SK-N-SH treated with all-trans-retinoic acid at 6 μM for 48 hours (cell line): Measurements from ENCODE around the gene CHAC1.
A peak's percentile ranks its signal among the peaks of the same experiment; 100 is the strongest.

ENCODE experiments used
- ATAC-seq: fragments of 200-7000 bp; cut with Tn5 transposase; 3 replicates; pipeline ENCODE4 v1.9.1; 2020; ENCODE audit warnings: mild to moderate bottlenecking, moderate library complexity
- ARNTL ChIP-seq: fragments of 450-650 bp; formaldehyde crosslinking; IDR thresholded peaks from 2 replicates; pipeline ENCODE4 v1.5.0; 2020; ENCODE audit warnings: low read depth, mild to moderate bottlenecking, moderate library complexity, borderline replicate concordance
- BACH2 ChIP-seq: fragments of 250-450 bp; sonication (Bioruptor Pico); IDR thresholded peaks from 2 replicates; pipeline ENCODE4 v1.9.0; 2021; ENCODE audit warnings: mild to moderate bottlenecking, borderline replicate concordance
- CSDC2 ChIP-seq: fragments of 250-450 bp; sonication (Bioruptor Pico); IDR thresholded peaks from 2 replicates; pipeline ENCODE4 v1.5.0; 2020; ENCODE audit warnings: mild to moderate bottlenecking, moderate library complexity
- CSRNP3 ChIP-seq: fragments of 250-450 bp; sonication (Bioruptor Pico); IDR thresholded peaks from 2 replicates; pipeline ENCODE4 v1.5.1; 2021; ENCODE audit warnings: mild to moderate bottlenecking, moderate library complexity
- ESRRG ChIP-seq: fragments of 250-450 bp; sonication (Bioruptor Pico); IDR thresholded peaks from 2 replicates; pipeline ENCODE4 v1.6.1; 2021; ENCODE audit warnings: mild to moderate bottlenecking
- GLIS3 ChIP-seq: fragments of 250-450 bp; sonication (Bioruptor Pico); IDR thresholded peaks from 2 replicates; pipeline ENCODE4 v1.5.0; 2020; ENCODE audit warnings: mild to moderate bottlenecking, moderate library complexity
- OSR1 ChIP-seq: fragments of 250-450 bp; sonication (Bioruptor Pico); IDR thresholded peaks from 2 replicates; pipeline ENCODE4 v1.8.0; 2022; ENCODE audit warnings: moderate library complexity, mild to moderate bottlenecking, inconsistent platforms
- PPARA ChIP-seq: fragments of 250-450 bp; sonication (Bioruptor Pico); IDR thresholded peaks from 2 replicates; pipeline ENCODE4 v1.5.0; 2020; ENCODE audit warnings: mild to moderate bottlenecking, borderline replicate concordance
- RARB ChIP-seq: fragments of 250-450 bp; sonication (Bioruptor Pico); IDR thresholded peaks from 2 replicates; pipeline ENCODE4 v1.8.0; 2021; ENCODE audit warnings: mild to moderate bottlenecking, moderate library complexity
- SNAI2 ChIP-seq: fragments of 250-450 bp; sonication (Bioruptor Pico); IDR thresholded peaks from 2 replicates; pipeline ENCODE4 v1.5.0; 2020; ENCODE audit warnings: mild to moderate bottlenecking, moderate library complexity
- TCF4 ChIP-seq: fragments of 250-450 bp; sonication (Bioruptor Pico); IDR thresholded peaks from 2 replicates; pipeline ENCODE4 v1.8.0; 2021; ENCODE audit warnings: mild to moderate bottlenecking, moderate library complexity, borderline replicate concordance
- TOX ChIP-seq: fragments of 250-450 bp; sonication (Bioruptor Pico); IDR thresholded peaks from 2 replicates; pipeline ENCODE4 v1.8.0; 2021; ENCODE audit warnings: mild to moderate bottlenecking, moderate library complexity, borderline replicate concordance
- ZC3H10 ChIP-seq: fragments of 250-450 bp; sonication (Bioruptor Pico); IDR thresholded peaks from 2 replicates; pipeline ENCODE4 v1.5.1; 2021; ENCODE audit warnings: mild to moderate bottlenecking, moderate library complexity
- ZFP3 ChIP-seq: fragments of 250-450 bp; sonication (Bioruptor Pico); IDR thresholded peaks from 2 replicates; pipeline ENCODE4 v1.5.0; 2020; ENCODE audit warnings: mild to moderate bottlenecking, moderate library complexity
- ZNF70 ChIP-seq: fragments of 450-650 bp; formaldehyde crosslinking; IDR thresholded peaks from 2 replicates; pipeline ENCODE4 v1.5.0; 2020; ENCODE audit warnings: mild to moderate bottlenecking, moderate library complexity
- ZNF8 ChIP-seq: fragments of 450-650 bp; formaldehyde crosslinking; IDR thresholded peaks from 2 replicates; pipeline ENCODE4 v1.5.0; 2020; ENCODE audit warnings: mild to moderate bottlenecking, moderate library complexity
- TF ChIP-seq, protein P1 (sequence below): fragments of 250-450 bp; sonication (Bioruptor Pico); IDR thresholded peaks from 2 replicates; pipeline ENCODE4 v1.8.0; 2021; ENCODE audit warnings: low read depth, mild to moderate bottlenecking, moderate library complexity, borderline replicate concordance
- TF ChIP-seq, protein P2 (sequence below): fragments of 250-450 bp; sonication (Bioruptor Pico); IDR thresholded peaks from 2 replicates; pipeline ENCODE4 v1.5.0; 2020; ENCODE audit warnings: mild to moderate bottlenecking, moderate library complexity
- TF ChIP-seq, protein P3 (sequence below): fragments of 250-450 bp; sonication (Bioruptor Pico); IDR thresholded peaks from 2 replicates; pipeline ENCODE4 v1.5.1; 2020; ENCODE audit warnings: low read depth, mild to moderate bottlenecking, moderate library complexity
- TF ChIP-seq, protein P4 (sequence below): fragments of 250-450 bp; sonication (Bioruptor Pico); IDR thresholded peaks from 2 replicates; pipeline ENCODE4 v1.8.0; 2020; ENCODE audit warnings: mild to moderate bottlenecking, moderate library complexity, borderline replicate concordance

Gene CHAC1

GRCh38 chr15:40940296-40940801, 12.9 kb upstream of the CHAC1 start:
- TF ChIP-seq ZNF70 (no peak), CSDC2 (no peak), ARNTL (CRISPR knock-in tag) (no peak), PPARA (CRISPR knock-in tag) (no peak), TCF4 (CRISPR knock-in tag) (no peak), BACH2 (no peak), ESRRG (CRISPR knock-in tag) (no peak), ZNF8 (no peak), CSRNP3 (CRISPR knock-in tag) (no peak), GLIS3 (CRISPR knock-in tag) (no peak)
- TF ChIP-seq, protein P1, sequence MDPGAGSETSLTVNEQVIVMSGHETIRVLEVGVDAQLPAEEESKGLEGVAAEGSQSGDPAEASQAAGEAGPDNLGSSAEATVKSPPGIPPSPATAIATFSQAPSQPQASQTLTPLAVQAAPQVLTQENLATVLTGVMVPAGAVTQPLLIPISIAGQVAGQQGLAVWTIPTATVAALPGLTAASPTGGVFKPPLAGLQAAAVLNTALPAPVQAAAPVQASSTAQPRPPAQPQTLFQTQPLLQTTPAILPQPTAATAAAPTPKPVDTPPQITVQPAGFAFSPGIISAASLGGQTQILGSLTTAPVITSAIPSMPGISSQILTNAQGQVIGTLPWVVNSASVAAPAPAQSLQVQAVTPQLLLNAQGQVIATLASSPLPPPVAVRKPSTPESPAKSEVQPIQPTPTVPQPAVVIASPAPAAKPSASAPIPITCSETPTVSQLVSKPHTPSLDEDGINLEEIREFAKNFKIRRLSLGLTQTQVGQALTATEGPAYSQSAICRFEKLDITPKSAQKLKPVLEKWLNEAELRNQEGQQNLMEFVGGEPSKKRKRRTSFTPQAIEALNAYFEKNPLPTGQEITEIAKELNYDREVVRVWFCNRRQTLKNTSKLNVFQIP: no peak
- TF ChIP-seq, protein P2, sequence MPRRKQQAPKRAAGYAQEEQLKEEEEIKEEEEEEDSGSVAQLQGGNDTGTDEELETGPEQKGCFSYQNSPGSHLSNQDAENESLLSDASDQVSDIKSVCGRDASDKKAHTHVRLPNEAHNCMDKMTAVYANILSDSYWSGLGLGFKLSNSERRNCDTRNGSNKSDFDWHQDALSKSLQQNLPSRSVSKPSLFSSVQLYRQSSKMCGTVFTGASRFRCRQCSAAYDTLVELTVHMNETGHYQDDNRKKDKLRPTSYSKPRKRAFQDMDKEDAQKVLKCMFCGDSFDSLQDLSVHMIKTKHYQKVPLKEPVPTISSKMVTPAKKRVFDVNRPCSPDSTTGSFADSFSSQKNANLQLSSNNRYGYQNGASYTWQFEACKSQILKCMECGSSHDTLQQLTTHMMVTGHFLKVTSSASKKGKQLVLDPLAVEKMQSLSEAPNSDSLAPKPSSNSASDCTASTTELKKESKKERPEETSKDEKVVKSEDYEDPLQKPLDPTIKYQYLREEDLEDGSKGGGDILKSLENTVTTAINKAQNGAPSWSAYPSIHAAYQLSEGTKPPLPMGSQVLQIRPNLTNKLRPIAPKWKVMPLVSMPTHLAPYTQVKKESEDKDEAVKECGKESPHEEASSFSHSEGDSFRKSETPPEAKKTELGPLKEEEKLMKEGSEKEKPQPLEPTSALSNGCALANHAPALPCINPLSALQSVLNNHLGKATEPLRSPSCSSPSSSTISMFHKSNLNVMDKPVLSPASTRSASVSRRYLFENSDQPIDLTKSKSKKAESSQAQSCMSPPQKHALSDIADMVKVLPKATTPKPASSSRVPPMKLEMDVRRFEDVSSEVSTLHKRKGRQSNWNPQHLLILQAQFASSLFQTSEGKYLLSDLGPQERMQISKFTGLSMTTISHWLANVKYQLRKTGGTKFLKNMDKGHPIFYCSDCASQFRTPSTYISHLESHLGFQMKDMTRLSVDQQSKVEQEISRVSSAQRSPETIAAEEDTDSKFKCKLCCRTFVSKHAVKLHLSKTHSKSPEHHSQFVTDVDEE (CRISPR knock-in tag): no peak
- ATAC-seq: no peak

GRCh38 chr15:40941068-40941527, 12.2 kb upstream of the CHAC1 start:
- no peak for TF ChIP-seq CSRNP3 (CRISPR knock-in tag)
- no peak for TF ChIP-seq ZFP3 (CRISPR knock-in tag)
- no peak for TF ChIP-seq GLIS3 (CRISPR knock-in tag)

DNA sequence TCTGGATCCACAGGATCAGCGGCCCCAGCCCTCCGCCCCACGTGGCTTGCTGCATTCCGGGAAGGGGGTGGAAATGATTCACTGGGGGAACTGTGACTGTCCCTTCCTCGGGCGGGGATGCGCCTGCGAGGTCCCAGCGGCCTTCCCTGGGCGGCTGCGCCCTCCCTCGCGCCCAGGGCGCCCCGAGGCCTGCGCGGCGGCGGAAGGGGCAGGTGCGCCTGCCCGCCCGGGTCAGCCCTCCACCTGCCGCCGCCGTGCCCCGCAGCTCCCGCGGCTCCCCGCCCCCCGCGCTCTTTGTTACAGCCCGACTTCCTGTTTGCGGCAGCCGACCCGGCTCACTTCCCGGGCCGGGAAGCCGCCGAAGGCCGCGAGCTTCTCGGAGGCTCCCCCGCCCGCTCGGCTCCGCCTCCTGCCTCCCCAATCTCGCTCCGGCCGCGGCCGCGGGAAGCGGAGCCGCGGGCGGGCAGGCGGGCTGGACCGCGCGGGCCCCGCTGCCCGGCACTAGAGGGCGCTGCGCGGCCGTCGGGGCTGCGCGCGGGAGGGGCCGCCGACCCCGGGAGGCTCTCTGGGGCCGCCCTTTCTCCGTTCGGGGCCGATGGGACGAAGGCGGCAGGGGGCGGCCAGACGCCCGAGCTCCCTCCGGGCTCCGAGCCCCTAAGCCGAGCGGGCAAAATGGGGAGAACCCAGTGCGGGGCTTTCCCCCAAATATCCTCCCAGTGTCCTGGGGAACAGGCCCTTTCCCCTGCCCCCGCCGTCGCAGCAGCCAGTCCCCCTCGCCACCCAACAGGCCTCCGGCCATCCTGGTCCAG, 11.5 kb upstream of the CHAC1 start:
- peak; percentile 87 for ATAC-seq
- TF ChIP-seq CSDC2: no peak
- TF ChIP-seq, protein P3, sequence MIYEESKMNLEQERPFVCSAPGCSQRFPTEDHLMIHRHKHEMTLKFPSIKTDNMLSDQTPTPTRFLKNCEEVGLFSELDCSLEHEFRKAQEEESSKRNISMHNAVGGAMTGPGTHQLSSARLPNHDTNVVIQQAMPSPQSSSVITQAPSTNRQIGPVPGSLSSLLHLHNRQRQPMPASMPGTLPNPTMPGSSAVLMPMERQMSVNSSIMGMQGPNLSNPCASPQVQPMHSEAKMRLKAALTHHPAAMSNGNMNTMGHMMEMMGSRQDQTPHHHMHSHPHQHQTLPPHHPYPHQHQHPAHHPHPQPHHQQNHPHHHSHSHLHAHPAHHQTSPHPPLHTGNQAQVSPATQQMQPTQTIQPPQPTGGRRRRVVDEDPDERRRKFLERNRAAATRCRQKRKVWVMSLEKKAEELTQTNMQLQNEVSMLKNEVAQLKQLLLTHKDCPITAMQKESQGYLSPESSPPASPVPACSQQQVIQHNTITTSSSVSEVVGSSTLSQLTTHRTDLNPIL (CRISPR knock-in tag): no peak
- peak; percentile 63; the same call in 1 of the 2 replicates for TF ChIP-seq SNAI2 (CRISPR knock-in tag)

More at GRCh38 chr15:40941068-40941527, 12.2 kb upstream of the CHAC1 start:
- ATAC-seq: no peak

DNA sequence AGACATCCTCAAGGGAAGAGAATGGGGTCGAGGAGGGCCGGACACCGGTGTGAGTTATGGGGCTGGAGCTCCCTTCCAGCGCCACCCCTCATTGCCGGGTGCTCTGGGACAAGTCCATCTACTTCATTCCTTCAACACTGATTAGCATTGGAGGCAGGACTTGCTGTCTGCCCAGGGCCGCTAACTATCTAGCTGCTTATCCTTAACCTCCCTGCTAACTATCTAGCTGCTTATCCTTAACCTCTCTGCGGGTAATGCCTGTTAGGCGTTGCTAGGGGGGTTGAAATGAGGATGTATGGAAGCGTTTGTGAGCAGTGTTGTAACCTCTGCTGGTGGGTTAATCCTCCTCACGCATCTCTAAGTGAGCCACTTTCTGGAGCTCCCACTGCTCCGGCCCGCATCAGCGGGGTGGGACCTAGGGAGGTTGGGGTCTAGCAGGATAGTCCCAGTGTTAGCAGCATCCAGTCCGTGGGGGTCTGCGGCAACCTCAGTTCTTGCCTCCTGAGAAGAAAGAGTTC, 10.9 kb upstream of the CHAC1 start:
- no peak for ATAC-seq
- TF ChIP-seq RARB (CRISPR knock-in tag) (no peak), PPARA (CRISPR knock-in tag) (no peak)

DNA sequence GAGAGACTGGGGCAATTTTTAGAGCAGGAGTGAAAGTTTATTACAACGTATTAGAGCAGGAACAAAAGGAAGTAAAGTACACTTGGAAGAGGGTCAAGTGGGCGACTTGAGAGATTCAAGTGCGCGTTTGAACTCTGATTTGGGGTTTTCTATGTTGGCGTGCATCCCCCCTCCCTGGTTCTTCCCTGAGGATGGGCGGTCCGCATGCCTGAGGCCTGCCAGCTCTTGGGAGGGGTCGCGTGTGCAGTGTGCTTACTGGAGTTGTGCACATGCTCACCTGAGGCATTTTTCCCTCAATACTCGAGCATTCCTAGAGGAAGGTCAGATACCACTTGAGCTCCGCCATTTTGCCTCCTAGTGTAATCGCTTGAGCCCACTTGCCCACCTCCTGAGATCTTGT, 10.4 kb upstream of the CHAC1 start:
- ATAC-seq: no peak
- TF ChIP-seq TCF4 (CRISPR knock-in tag): no peak
- no peak for TF ChIP-seq ARNTL (CRISPR knock-in tag)
- TF ChIP-seq ZC3H10 (CRISPR knock-in tag): no peak
- no peak for TF ChIP-seq RARB (CRISPR knock-in tag)
- TF ChIP-seq, protein P3 (CRISPR knock-in tag): no peak
- TF ChIP-seq BACH2: no peak
- TF ChIP-seq, protein P4, sequence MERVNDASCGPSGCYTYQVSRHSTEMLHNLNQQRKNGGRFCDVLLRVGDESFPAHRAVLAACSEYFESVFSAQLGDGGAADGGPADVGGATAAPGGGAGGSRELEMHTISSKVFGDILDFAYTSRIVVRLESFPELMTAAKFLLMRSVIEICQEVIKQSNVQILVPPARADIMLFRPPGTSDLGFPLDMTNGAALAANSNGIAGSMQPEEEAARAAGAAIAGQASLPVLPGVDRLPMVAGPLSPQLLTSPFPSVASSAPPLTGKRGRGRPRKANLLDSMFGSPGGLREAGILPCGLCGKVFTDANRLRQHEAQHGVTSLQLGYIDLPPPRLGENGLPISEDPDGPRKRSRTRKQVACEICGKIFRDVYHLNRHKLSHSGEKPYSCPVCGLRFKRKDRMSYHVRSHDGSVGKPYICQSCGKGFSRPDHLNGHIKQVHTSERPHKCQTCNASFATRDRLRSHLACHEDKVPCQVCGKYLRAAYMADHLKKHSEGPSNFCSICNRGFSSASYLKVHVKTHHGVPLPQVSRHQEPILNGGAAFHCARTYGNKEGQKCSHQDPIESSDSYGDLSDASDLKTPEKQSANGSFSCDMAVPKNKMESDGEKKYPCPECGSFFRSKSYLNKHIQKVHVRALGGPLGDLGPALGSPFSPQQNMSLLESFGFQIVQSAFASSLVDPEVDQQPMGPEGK (CRISPR knock-in tag): no peak
- no peak for TF ChIP-seq CSDC2
- no peak for TF ChIP-seq OSR1
- no peak for TF ChIP-seq TOX
